Omental fat pad (tissue), 4 donors: ENCODE measurements around the gene CSRP2. TPM values are rescaled to one million over a fixed set of nuclear protein-coding genes. Genes with fewer than 3 reads are reported as not detected.

Experiments
- ATAC-seq: fragments of 150-250 bp; one replicate; pipeline ENCODE4 v1.9.1; 2016; ENCODE audit warnings: mild to moderate bottlenecking, moderate library complexity; ENCODE audit not compliant: low FRiP score
- DNase-seq: peaks from one replicate; pipeline ENCODE4 v3.0.0-alpha.2; 2019; ENCODE audit warnings: low spot score
- CTCF ChIP-seq, 3 donors: fragments of 450-650 bp; IDR thresholded peaks; one replicate each; pipeline ENCODE4 v1.5.1; 2016 to 2017; ENCODE audit warnings: antibody characterized with exemption in 3 of 3, mild to moderate bottlenecking in 3 of 3, moderate library complexity in 2 of 3
- total RNA-seq, 4 donors: library from RNA; depleted of rRNA; stranded (reverse); fragments of >200 nt; gene quantifications; one replicate each; pipeline ENCODE4 v1.1.0, GENCODE V29; 2016

CSRP2 gene
- total RNA-seq, 4 donors from 2014 or later: 14.3 to 49.7 (median 24.4) TPM

GRCh38 chr12:76890151-76891143, 11.6 kb upstream of the CSRP2 start:
- TF ChIP-seq CTCF (IDR thresholded peaks at IDR 0.05): no peak
- peak; percentile 81 for ATAC-seq
- DNase-seq: no peak

GRCh38 chr12:76888775-76889174, 10.0 kb upstream of the CSRP2 start:
- ATAC-seq: no peak
- no peak for TF ChIP-seq CTCF (IDR thresholded peaks at IDR 0.05)
- DNase-seq: no peak

- no peak for TF ChIP-seq CTCF (IDR thresholded peaks at IDR 0.05)
- no peak for DNase-seq
- ATAC-seq: no peak
These were observed 5.0 kb upstream of the CSRP2 start for GRCh38 chr12:76883811-76884210.

GRCh38 chr12:76883151-76883550, 4.3 kb upstream of the CSRP2 start:
- no peak for TF ChIP-seq CTCF (IDR thresholded peaks at IDR 0.05)
- no peak for DNase-seq
- ATAC-seq: no peak

- TF ChIP-seq CTCF (IDR thresholded peaks at IDR 0.05): no peak
- ATAC-seq (no peak), DNase-seq (no peak)
These were observed 3.5 kb upstream of the CSRP2 start for GRCh38 chr12:76882367-76882766.

GRCh38 chr12:76881142-76881541, 2.3 kb upstream of the CSRP2 start:
- no peak for TF ChIP-seq CTCF (IDR thresholded peaks at IDR 0.05)
- no peak for ATAC-seq

GRCh38 chr12:76880519-76881023, 1.8 kb upstream of the CSRP2 start:
- ATAC-seq: no peak
- DNase-seq: no peak
- no peak for TF ChIP-seq CTCF (IDR thresholded peaks at IDR 0.05)

More at GRCh38 chr12:76881142-76881541, 2.3 kb upstream of the CSRP2 start:
- no peak for DNase-seq
